HEK293T (cell line): Measurements from ENCODE around the gene TP53I11.

Source experiments
- L3MBTL2 ChIP-seq: fragments of 450-650 bp; conservative IDR thresholded peaks from 2 replicates; pipeline ENCODE4 v1.6.1; 2016; ENCODE audit warnings: mild to moderate bottlenecking
- TF ChIP-seq, protein P1 (sequence below): fragments of 450-650 bp; IDR thresholded peaks from 2 replicates; pipeline ENCODE4 v1.6.1; 2016

DNA sequence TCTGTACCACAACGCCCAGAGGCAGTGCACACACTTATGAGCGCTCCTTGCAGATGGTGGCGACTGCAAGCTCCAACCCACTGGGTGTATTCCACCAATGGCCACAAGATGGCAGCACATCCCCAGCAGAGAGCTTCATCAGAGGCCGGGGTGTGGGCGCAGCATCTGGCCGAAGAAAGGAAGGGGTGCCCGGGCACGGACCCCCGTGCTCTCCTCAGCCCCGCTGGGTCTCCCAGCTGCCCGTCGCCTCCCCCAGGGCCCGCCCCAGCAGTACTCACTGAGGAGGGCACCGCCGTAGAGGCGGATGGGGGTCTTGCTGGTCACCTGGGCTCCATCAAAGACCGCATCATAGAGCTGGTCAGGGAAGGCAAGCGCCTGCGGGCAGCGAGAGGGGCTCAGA, 14.2 kb downstream of the TP53I11 start:
- TF ChIP-seq, protein P1, sequence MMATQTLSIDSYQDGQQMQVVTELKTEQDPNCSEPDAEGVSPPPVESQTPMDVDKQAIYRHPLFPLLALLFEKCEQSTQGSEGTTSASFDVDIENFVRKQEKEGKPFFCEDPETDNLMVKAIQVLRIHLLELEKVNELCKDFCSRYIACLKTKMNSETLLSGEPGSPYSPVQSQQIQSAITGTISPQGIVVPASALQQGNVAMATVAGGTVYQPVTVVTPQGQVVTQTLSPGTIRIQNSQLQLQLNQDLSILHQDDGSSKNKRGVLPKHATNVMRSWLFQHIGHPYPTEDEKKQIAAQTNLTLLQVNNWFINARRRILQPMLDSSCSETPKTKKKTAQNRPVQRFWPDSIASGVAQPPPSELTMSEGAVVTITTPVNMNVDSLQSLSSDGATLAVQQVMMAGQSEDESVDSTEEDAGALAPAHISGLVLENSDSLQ = no peak
- no peak for TF ChIP-seq L3MBTL2
